Suprapubic skin (tissue), 4 donors: ENCODE measurements around the gene CELF4.

ENCODE experiments used
- POLR2A ChIP-seq, 2 donors: fragments of 450-650 bp; IDR thresholded peaks; one replicate each; pipeline ENCODE4 v1.6.1; 2017; ENCODE audit warnings: antibody characterized with exemption in 2 of 2, mild to moderate bottlenecking in 2 of 2, moderate library complexity in 2 of 2
- POLR2AphosphoS5 ChIP-seq, 3 donors: sonication (generic); formaldehyde crosslinking; IDR thresholded peaks; one replicate each; pipeline ENCODE4 v1.6.1; 2017; ENCODE audit warnings: antibody characterized with exemption in 3 of 3
- TF ChIP-seq, protein P1 (sequence below), 2 donors: fragments of 200-600 bp in 1 of 2; fragments of 450-650 bp in 1 of 2; sonication (generic) in 1 of 2; IDR thresholded peaks; one replicate each; pipeline ENCODE4 v1.5.1; 2016 to 2019; ENCODE audit warnings: antibody characterized with exemption in 2 of 2, mild to moderate bottlenecking in 1 of 2, moderate library complexity in 1 of 2

GRCh38 chr18:37551249-37551648 is 14.3 kb downstream of the CELF4 start:
- TF ChIP-seq POLR2AphosphoS5 (IDR thresholded peaks at IDR 0.05): no peak
- TF ChIP-seq POLR2A (IDR thresholded peaks at IDR 0.05): no peak
- TF ChIP-seq, protein P1, sequence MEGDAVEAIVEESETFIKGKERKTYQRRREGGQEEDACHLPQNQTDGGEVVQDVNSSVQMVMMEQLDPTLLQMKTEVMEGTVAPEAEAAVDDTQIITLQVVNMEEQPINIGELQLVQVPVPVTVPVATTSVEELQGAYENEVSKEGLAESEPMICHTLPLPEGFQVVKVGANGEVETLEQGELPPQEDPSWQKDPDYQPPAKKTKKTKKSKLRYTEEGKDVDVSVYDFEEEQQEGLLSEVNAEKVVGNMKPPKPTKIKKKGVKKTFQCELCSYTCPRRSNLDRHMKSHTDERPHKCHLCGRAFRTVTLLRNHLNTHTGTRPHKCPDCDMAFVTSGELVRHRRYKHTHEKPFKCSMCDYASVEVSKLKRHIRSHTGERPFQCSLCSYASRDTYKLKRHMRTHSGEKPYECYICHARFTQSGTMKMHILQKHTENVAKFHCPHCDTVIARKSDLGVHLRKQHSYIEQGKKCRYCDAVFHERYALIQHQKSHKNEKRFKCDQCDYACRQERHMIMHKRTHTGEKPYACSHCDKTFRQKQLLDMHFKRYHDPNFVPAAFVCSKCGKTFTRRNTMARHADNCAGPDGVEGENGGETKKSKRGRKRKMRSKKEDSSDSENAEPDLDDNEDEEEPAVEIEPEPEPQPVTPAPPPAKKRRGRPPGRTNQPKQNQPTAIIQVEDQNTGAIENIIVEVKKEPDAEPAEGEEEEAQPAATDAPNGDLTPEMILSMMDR (IDR thresholded peaks at IDR 0.05): no peak
